ENCODE results near the gene DHRS3.

- TF ChIP-seq CTCF (IDR thresholded peaks at IDR 0.05; ENCODE audit: low read depth, low read length) (no peak), EZH2phosphoT487 (IDR thresholded peaks at IDR 0.05; ENCODE audit: low read depth) (no peak)
These were observed 22.4 kb upstream of the DHRS3 start for GRCh38 chr1:12640237-12640957.
